Measurements from ENCODE around the gene ARID1B.

ARID1B gene

DNA sequence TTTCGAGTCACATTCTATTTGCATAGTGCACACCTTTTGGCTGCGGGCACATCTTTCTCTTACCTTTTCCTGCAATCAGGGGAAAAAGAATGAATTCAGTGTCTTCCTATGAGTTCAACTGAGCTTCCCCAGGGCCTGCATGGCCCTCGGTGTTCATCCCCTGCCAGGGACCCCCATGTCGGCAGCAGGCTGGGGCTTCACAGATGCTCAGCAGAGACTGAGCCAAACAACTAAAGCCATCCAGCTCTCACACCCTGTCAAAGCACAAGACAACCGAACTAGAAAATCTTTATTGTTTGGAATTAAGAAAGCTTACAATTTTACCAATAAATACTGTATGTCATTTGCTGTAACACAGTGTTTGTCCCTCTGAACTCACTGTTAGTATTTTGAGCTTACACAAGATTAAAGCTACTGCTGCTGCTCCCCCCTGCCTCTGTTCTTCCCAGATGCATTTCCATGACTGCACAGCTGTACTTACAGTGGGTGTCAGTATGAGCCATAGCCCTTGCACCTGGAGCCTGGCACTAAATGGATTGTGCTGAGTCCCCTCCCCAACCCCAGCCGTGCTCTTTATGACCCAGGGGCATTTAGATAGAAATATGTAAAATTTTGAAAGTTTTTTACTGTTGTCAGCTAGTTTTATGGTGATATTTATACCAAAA lies 340.4 kb downstream of the ARID1B start:
- no peak for TF ChIP-seq CTCF (IDR thresholded peaks at IDR 0.05; ENCODE audit: low read depth, low read length)
- no peak overlapping the region for H3K4me3 ChIP-seq (ENCODE audit: low read depth, low read length)
- in situ Hi-C loops (cut with HindIII; ENCODE audit: low sequenced_read_pairs), result no loop called here
- DNase-seq (ENCODE audit: low read depth, low spot score), result no peak

GRCh38 chr6:157119502-157120027 lies 342.4 kb downstream of the ARID1B start:
- in situ Hi-C loops (cut with HindIII; ENCODE audit: low sequenced_read_pairs), result no loop called here
- DNase-seq (ENCODE audit: low read depth, low spot score), result no peak
- H3K4me3 ChIP-seq (ENCODE audit: low read depth, low read length), result no peak overlapping the region
- TF ChIP-seq CTCF (IDR thresholded peaks at IDR 0.05; ENCODE audit: low read depth, low read length), result no peak

GRCh38 chr6:157120534-157121232 lies 343.5 kb downstream of the ARID1B start:
- H3K4me3 ChIP-seq (ENCODE audit: low read depth, low read length), result no peak overlapping the region
- in situ Hi-C loops (cut with HindIII; ENCODE audit: low sequenced_read_pairs), result no loop called here
- DNase-seq (ENCODE audit: low read depth, low spot score), result no peak
- TF ChIP-seq CTCF (IDR thresholded peaks at IDR 0.05; ENCODE audit: low read depth, low read length), result no peak

GRCh38 chr6:157121897-157122296 lies 344.7 kb downstream of the ARID1B start:
- TF ChIP-seq CTCF (IDR thresholded peaks at IDR 0.05; ENCODE audit: low read depth, low read length), result no peak
- in situ Hi-C loops (cut with HindIII; ENCODE audit: low sequenced_read_pairs), result no loop called here
- no peak overlapping the region for H3K4me3 ChIP-seq (ENCODE audit: low read depth, low read length)
- DNase-seq (ENCODE audit: low read depth, low spot score), result no peak

DNA sequence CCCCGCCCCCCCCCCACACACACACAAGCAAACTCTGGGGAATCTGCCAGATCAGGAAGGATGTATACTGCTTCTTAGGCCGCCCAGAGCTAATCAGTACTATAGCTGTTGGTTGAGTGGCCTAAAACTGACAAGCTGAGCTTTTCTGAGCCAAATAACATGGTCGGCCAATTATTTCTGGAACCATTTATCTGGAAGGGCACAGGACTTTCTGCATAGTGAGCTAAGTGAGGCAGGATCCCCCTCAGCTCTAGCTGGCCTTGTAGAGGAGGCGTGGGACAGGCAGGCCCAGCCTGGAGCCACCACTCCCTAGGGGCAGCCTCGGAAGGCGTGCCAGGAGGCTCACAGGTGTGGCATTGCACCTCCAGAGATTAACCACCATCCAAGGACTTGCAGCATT lies 346.1 kb downstream of the ARID1B start:
- TF ChIP-seq CTCF (IDR thresholded peaks at IDR 0.05; ENCODE audit: low read depth, low read length), result no peak
- no peak overlapping the region for H3K4me3 ChIP-seq (ENCODE audit: low read depth, low read length)
- no peak for DNase-seq (ENCODE audit: low read depth, low spot score)
- in situ Hi-C loops (cut with HindIII; ENCODE audit: low sequenced_read_pairs), result no loop called here

- in situ Hi-C loops (cut with HindIII; ENCODE audit: low sequenced_read_pairs), result no loop called here
- H3K4me3 ChIP-seq (ENCODE audit: low read depth, low read length), result no peak overlapping the region
- DNase-seq (ENCODE audit: low read depth, low spot score), result no peak
- TF ChIP-seq CTCF (IDR thresholded peaks at IDR 0.05; ENCODE audit: low read depth, low read length), result no peak
These were observed 347.5 kb downstream of the ARID1B start for GRCh38 chr6:157124485-157125254.
